Measurements from ENCODE around the gene TWIST2. TPM values are rescaled to one million over a fixed set of nuclear protein-coding genes. Genes with fewer than 3 reads are reported as not detected.

Gene TWIST2
- total RNA-seq, 3 donors from 2014 or later = 38.2 to 200 (median 178) TPM

DNA sequence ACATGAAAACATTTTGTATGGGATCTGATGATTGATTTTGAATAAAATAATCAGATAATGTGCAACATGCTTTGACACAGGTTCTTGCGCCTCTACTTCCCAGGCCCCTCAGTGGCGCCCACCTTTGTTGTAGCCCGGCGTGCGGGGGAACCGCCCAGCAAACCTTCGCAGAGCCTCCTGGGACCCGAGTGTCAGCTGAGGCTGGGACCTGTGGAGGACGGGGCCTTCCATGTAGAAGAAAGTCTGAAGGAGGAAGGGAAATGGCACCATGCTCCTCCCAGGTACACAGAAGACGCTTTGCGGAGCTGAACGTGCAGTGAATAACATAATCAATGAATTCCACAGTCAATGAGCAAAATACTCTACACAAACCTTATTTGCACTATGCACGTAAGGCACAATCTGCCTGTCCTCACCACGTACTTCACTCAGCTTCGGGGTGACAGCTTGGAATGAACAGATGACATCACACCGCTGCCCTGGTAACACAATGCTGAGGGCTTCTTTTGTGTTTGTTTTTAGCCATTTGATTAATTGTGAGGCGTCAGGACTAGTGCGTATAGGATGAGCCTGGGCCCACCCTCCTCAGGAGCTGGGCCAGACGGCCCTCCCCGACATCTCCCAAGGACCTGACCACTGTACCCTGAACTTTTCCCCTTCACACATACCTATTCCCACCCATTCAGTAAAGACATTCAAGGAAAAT, 78.1 kb downstream of the TWIST2 start:
- TF ChIP-seq POLR2A (IDR thresholded peaks at IDR 0.05) (no peak), POLR2AphosphoS5 (IDR thresholded peaks at IDR 0.05) (no peak)
- TF ChIP-seq, protein P1, sequence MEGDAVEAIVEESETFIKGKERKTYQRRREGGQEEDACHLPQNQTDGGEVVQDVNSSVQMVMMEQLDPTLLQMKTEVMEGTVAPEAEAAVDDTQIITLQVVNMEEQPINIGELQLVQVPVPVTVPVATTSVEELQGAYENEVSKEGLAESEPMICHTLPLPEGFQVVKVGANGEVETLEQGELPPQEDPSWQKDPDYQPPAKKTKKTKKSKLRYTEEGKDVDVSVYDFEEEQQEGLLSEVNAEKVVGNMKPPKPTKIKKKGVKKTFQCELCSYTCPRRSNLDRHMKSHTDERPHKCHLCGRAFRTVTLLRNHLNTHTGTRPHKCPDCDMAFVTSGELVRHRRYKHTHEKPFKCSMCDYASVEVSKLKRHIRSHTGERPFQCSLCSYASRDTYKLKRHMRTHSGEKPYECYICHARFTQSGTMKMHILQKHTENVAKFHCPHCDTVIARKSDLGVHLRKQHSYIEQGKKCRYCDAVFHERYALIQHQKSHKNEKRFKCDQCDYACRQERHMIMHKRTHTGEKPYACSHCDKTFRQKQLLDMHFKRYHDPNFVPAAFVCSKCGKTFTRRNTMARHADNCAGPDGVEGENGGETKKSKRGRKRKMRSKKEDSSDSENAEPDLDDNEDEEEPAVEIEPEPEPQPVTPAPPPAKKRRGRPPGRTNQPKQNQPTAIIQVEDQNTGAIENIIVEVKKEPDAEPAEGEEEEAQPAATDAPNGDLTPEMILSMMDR (IDR thresholded peaks at IDR 0.05) = no peak
- no peaks in the 10 kb centered on the region for H3K4me1 ChIP-seq
- intact Hi-C loops (cut with DNase I; ENCODE audit: low total_unique reads) = no loop called here
- no peak overlapping the region for H3K27ac ChIP-seq
- no peaks in the 10 kb centered on the region for H3K9me3 ChIP-seq
- H3K4me3 ChIP-seq = no peak overlapping the region
- H3K36me3 ChIP-seq = no peaks in the 10 kb centered on the region
- DNase-seq (ENCODE audit: low spot score in 2 of 2) = peak in 1 of 2 donors; percentile 36
- no peaks in the 10 kb centered on the region for H3K27me3 ChIP-seq

DNA sequence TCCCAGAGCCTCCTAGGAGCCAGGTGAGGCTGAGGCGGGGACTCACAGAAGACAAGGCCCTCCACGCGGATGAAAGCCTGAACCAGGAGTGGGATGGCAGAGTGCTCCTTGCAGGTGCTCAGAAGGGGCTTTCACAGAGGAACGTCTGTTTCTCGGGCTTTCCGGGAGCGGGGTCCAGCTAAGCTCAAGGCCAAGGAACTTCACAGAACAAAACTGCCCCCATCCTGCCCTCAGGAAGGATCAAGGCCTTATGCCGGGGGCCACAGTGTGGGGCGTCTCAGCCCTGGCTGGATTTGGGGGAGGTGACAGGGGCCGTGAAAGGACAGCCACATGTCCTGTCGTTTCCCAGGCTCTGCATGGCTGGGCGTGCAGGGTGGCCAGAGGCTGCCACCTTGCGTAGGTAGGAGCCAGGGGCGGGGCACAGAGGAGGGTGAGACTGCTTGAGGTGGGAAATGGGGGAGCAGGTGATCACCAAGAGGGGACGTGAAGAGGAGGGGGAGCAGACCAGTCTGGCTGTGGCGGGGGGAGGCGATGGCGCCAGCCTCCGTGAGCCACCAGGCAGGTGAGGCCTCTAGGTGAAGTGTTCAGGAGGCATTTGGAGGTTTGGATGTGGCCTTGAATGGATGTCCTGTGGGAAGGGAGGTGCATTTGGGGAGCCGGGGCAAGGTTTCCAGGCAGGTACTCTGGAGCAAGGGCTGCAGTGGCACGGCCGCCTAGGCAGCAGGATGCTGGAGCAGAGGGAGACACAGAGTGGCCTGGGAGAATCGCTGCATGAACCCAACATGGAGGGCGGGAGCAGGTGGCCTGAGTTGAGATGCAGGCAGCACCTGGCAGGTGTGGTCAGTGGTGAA, 79.1 kb downstream of the TWIST2 start:
- intact Hi-C loops (cut with DNase I; ENCODE audit: low total_unique reads) = no loop called here
- Histone ChIP-seq H3K4me1 (no peaks in the 10 kb centered on the region), H3K9me3 (no peaks in the 10 kb centered on the region), H3K4me3 (no peak overlapping the region), H3K27ac (no peak overlapping the region), H3K36me3 (no peaks in the 10 kb centered on the region), H3K27me3 (no peaks in the 10 kb centered on the region)
- TF ChIP-seq POLR2A (IDR thresholded peaks at IDR 0.05) = no peak
- no peak for TF ChIP-seq POLR2AphosphoS5 (IDR thresholded peaks at IDR 0.05)
- TF ChIP-seq, protein P1 (IDR thresholded peaks at IDR 0.05) = no peak
- DNase-seq (ENCODE audit: low spot score in 2 of 2) = peak in 1 of 2 donors; percentile 28

DNA sequence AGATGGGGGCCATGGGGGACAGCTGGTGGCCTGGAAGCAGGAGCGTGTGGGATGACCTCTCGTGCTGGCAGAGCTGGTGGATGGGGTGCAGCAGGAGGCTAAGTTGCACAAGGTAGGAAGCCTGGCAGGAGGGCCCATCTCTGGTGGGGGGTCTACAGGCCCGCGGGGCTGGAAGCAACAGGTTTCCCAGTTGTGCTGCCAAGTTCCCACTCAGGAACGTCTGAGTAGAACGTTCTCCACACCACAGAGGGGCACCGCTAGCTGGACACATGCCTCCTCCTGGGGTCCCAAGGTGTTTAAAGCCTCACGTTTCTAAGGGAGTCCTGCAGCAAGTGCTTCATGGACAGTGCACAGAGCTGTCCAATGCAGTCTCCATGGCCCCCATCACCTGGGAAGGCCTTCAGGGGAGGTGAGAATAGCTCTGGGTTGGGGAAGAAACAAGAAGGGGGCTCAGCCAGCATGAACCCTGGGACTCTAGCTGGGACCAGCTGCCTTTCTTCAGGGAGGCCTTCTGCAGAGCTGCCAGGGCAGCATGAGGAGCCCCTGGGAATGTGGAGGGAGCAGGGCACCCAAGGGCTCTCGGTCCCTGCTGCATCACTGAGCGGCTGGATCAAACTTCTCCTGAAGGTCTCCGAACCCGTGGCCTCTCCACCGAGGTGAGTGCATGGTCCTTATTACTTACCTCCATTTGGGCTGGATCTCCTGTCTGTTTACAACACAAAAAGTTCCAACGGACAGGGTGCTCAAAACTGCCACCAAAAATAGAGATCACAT, 80.0 kb downstream of the TWIST2 start:
- Histone ChIP-seq H3K4me1 (no peaks in the 10 kb centered on the region), H3K4me3 (no peak overlapping the region), H3K27me3 (no peaks in the 10 kb centered on the region), H3K9me3 (no peaks in the 10 kb centered on the region), H3K36me3 (no peaks in the 10 kb centered on the region), H3K27ac (no peak overlapping the region)
- TF ChIP-seq POLR2A (IDR thresholded peaks at IDR 0.05) (no peak), POLR2AphosphoS5 (IDR thresholded peaks at IDR 0.05) (no peak)
- TF ChIP-seq, protein P1 (IDR thresholded peaks at IDR 0.05) = no peak
- intact Hi-C loops (cut with DNase I; ENCODE audit: low total_unique reads) = no loop called here
- DNase-seq (ENCODE audit: low spot score in 2 of 2) = peak in 1 of 2 donors; percentile 31

DNA sequence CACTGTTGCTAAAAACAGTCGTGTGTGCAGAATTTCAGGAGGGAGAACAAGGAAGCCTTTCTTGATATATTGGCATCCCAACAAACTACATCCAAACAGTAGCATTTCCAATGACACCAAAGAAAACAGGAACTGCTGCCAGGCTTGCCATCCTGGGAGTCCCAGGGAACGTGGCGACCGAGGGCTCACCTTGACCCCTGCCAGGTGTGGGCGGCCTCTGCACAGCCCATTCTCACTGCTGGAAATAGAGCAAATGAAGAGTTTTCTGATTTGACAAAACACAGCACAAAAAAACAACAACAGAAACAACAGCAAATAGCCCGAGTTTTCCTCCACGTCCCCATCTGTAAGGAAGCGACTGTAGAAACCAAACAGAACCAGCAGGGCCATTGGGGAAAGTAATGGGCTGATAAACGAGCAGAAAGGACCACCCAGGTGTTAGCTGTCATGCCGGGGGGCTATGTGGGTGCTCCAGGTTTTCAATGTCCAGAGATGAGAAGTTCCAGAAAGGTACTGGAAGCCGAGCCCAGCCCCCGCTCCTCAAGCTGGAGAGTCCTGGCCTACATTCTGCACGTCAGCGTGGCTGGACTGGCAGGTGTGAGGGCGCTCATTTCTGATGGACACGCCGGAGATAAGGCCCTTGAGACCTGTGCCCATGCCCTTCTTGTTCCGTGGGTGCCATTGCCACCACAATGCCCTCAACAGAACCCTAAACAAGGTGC, 80.8 kb downstream of the TWIST2 start:
- Histone ChIP-seq H3K27ac (peak overlapping the region; percentile 15 to 85), H3K27me3 (no peaks in the 10 kb centered on the region), H3K36me3 (no peaks in the 10 kb centered on the region), H3K4me3 (no peak overlapping the region), H3K9me3 (no peaks in the 10 kb centered on the region), H3K4me1 (no peaks in the 10 kb centered on the region)
- TF ChIP-seq, protein P1 (IDR thresholded peaks at IDR 0.05) = no peak
- TF ChIP-seq POLR2AphosphoS5 (IDR thresholded peaks at IDR 0.05) = no peak
- DNase-seq (ENCODE audit: low spot score in 2 of 2) = peak in 1 of 2 donors; percentile 46
- intact Hi-C loops (cut with DNase I; ENCODE audit: low total_unique reads) = no loop called here

Measured in breast epithelium (tissue), 4 donors.